ENCODE measurements around the gene RAB27A. TPM values are rescaled to one million over a fixed set of nuclear protein-coding genes. Genes with fewer than 3 reads are reported as not detected.
A peak's percentile ranks its signal among the peaks of the same experiment; 100 is the strongest.

The RAB27A gene
- total RNA-seq, 1 experiment from 2014 or later = 6.3 TPM

DNA sequence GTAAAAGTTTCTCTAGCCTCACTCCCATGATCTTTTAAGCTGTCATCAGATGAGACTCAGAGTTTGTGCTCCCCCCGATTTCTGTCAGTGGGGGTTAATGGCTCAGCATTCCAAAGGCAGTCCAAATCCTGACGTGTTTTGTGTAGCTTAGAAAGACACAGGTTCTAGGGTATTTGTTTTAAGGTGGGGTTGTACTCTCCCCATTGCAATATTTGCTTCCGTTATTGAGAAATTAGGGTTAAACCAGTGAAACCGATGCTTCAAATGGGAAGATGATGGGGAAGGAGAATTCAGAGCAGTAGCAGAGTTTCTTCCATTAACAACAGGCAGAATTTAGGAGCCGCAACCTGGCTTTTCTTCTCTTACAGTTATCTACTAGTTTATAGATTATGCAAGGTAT lies 32.9 kb upstream of the RAB27A start:
- intact Hi-C loops (cut with micrococcal nuclease) = no loop called here
- no peak overlapping the region for H3K9ac ChIP-seq (ENCODE audit: low read length)
- no TSS peak for BruUV-seq (replicated peaks)
- no peaks in the 10 kb centered on the region for H3K9me2 ChIP-seq (replicated peaks; ENCODE audit: low read length)
- no peak overlapping the region for H3K27ac ChIP-seq (ENCODE audit: low read length)
- no peak overlapping the region for H3K4me2 ChIP-seq (ENCODE audit: low read length)
- TF ChIP-seq EZH2 (IDR thresholded peaks at IDR 0.05; ENCODE audit: low read length, unreplicated experiment) = no peak
- TF ChIP-seq, protein P1, sequence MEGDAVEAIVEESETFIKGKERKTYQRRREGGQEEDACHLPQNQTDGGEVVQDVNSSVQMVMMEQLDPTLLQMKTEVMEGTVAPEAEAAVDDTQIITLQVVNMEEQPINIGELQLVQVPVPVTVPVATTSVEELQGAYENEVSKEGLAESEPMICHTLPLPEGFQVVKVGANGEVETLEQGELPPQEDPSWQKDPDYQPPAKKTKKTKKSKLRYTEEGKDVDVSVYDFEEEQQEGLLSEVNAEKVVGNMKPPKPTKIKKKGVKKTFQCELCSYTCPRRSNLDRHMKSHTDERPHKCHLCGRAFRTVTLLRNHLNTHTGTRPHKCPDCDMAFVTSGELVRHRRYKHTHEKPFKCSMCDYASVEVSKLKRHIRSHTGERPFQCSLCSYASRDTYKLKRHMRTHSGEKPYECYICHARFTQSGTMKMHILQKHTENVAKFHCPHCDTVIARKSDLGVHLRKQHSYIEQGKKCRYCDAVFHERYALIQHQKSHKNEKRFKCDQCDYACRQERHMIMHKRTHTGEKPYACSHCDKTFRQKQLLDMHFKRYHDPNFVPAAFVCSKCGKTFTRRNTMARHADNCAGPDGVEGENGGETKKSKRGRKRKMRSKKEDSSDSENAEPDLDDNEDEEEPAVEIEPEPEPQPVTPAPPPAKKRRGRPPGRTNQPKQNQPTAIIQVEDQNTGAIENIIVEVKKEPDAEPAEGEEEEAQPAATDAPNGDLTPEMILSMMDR (conservative IDR thresholded peaks at IDR 0.05; ENCODE audit: low read depth, low read length) = no peak
- TF ChIP-seq EZH2phosphoT487 (IDR thresholded peaks at IDR 0.05; ENCODE audit: borderline replicate concordance, low read length) = no peak
- H3K36me3 ChIP-seq (ENCODE audit: low read depth, low read length) = no peaks in the 10 kb centered on the region
- no peak overlapping the region for H2AFZ ChIP-seq (ENCODE audit: low read length)
- peaks cover 24% of the 10 kb centered on the region for H3K79me2 ChIP-seq (ENCODE audit: low read length)
- H3K4me1 ChIP-seq (ENCODE audit: insufficient read depth, low read length) = peaks cover 4% of the 10 kb centered on the region
- H3K4me3 ChIP-seq (ENCODE audit: low read length) = no peak overlapping the region
- no peak for ATAC-seq
- no peak for DNase-seq
- H3F3A ChIP-seq (ENCODE audit: low read length, unreplicated experiment) = no peaks in the 10 kb centered on the region
- no peaks in the 10 kb centered on the region for H3K27me3 ChIP-seq (ENCODE audit: low read length)
- ChIA-PET POLR2A (ENCODE audit: unreplicated experiment) (no interaction called here), CTCF (no interaction called here)
- H4K20me1 ChIP-seq (ENCODE audit: low read length) = no peaks in the 10 kb centered on the region
- no peaks in the 10 kb centered on the region for H3K9me3 ChIP-seq (ENCODE audit: low read length)

DNA sequence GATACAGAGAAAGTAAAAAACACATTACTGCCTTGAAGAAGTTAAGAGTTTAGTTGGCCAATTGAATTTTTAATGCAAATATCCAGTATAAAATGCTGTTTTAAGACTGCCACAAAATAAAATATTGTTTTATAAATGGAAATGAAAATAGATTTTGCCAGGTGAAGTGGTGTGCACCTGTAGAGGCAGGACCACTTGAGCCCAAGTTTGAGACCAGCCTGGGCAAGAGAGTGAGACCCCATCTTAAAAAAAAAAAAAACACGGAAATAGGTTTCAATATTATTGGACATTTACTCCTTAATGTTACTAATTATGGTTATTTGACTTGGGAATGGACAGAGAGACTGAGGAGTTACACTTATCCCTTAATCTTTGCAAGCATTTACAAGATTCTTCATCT lies 31.4 kb upstream of the RAB27A start:
- H4K20me1 ChIP-seq (ENCODE audit: low read length) = no peaks in the 10 kb centered on the region
- H3K27me3 ChIP-seq (ENCODE audit: low read length) = no peaks in the 10 kb centered on the region
- H3K9me3 ChIP-seq (ENCODE audit: low read length) = no peaks in the 10 kb centered on the region
- no peaks in the 10 kb centered on the region for H3K36me3 ChIP-seq (ENCODE audit: low read depth, low read length)
- H2AFZ ChIP-seq (ENCODE audit: low read length) = no peak overlapping the region
- H3K4me3 ChIP-seq (ENCODE audit: low read length) = no peak overlapping the region
- no peak for ATAC-seq
- H3K79me2 ChIP-seq (ENCODE audit: low read length) = peaks cover 33% of the 10 kb centered on the region
- H3K9ac ChIP-seq (ENCODE audit: low read length) = no peak overlapping the region
- DNase-seq = no peak
- no peaks in the 10 kb centered on the region for H3F3A ChIP-seq (ENCODE audit: low read length, unreplicated experiment)
- intact Hi-C loops (cut with micrococcal nuclease) = no loop called here
- 0 out of 2 replicates have a peak overlapping the region, but pooled peaks have one; percentile 75 for H3K4me2 ChIP-seq (ENCODE audit: low read length)
- no TSS peak for BruUV-seq (replicated peaks)
- H3K27ac ChIP-seq (ENCODE audit: low read length) = no peak overlapping the region
- peaks cover 4% of the 10 kb centered on the region for H3K4me1 ChIP-seq (ENCODE audit: insufficient read depth, low read length)
- no peaks in the 10 kb centered on the region for H3K9me2 ChIP-seq (replicated peaks; ENCODE audit: low read length)
- CTCF ChIA-PET = no interaction called here
- POLR2A ChIA-PET (ENCODE audit: unreplicated experiment) = no interaction called here
- no peak for TF ChIP-seq EZH2phosphoT487 (IDR thresholded peaks at IDR 0.05; ENCODE audit: borderline replicate concordance, low read length)
- no peak for TF ChIP-seq EZH2 (IDR thresholded peaks at IDR 0.05; ENCODE audit: low read length, unreplicated experiment)
- TF ChIP-seq, protein P1 (conservative IDR thresholded peaks at IDR 0.05; ENCODE audit: low read depth, low read length) = no peak

DNA sequence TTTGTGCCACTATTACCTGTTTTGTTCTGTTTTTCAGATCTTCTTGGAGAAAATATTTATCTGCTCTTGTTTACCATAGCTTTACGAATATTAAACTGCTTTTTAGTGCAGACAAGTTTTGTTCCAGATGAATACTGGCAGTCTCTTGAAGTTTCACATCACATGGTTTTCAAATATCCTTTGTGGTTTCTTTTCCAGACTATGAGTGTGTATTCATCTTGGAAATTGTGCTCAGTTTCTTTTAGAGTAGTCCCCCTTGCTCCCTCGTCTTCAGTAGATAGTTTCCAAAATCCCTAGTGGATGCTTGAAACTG lies 30.6 kb upstream of the RAB27A start:
- Histone ChIP-seq H3K27ac (ENCODE audit: low read length) (no peak overlapping the region), H2AFZ (ENCODE audit: low read length) (peak overlapping the region; percentile 88), H3K4me3 (ENCODE audit: low read length) (peak overlapping the region; percentile 93), H4K20me1 (ENCODE audit: low read length) (no peaks in the 10 kb centered on the region), H3K4me2 (ENCODE audit: low read length) (peak overlapping the region; percentile 75), H3K9ac (ENCODE audit: low read length) (no peak overlapping the region), H3K4me1 (ENCODE audit: insufficient read depth, low read length) (peaks cover 4% of the 10 kb centered on the region), H3K9me2 (replicated peaks; ENCODE audit: low read length) (no peaks in the 10 kb centered on the region), H3K27me3 (ENCODE audit: low read length) (no peaks in the 10 kb centered on the region), H3K36me3 (ENCODE audit: low read depth, low read length) (no peaks in the 10 kb centered on the region), H3K9me3 (ENCODE audit: low read length) (no peaks in the 10 kb centered on the region), H3K79me2 (ENCODE audit: low read length) (peaks cover 33% of the 10 kb centered on the region), H3F3A (ENCODE audit: low read length, unreplicated experiment) (no peaks in the 10 kb centered on the region)
- ChIA-PET CTCF (no interaction called here), POLR2A (ENCODE audit: unreplicated experiment) (no interaction called here)
- intact Hi-C loops (cut with micrococcal nuclease) = no loop called here
- TF ChIP-seq, protein P1 (conservative IDR thresholded peaks at IDR 0.05; ENCODE audit: low read depth, low read length) = no peak
- TF ChIP-seq EZH2 (IDR thresholded peaks at IDR 0.05; ENCODE audit: low read length, unreplicated experiment) (no peak), EZH2phosphoT487 (IDR thresholded peaks at IDR 0.05; ENCODE audit: borderline replicate concordance, low read length) (no peak)
- ATAC-seq = no peak
- no TSS peak for BruUV-seq (replicated peaks)
- DNase-seq = no peak

Data from PC-3 (cell line).